NB4 (cell line): ENCODE measurements around the gene PLA2G6.

Experiments used
- MYC ChIP-seq: IDR thresholded peaks from 2 replicates; pipeline ENCODE4 v1.6.1; 2011; ENCODE audit warnings: low read depth, low read length
- POLR2A ChIP-seq: IDR thresholded peaks from 2 replicates; pipeline ENCODE4 v1.6.1; 2011; ENCODE audit warnings: mild to moderate bottlenecking; ENCODE audit not compliant: insufficient read length; ENCODE audit errors: extremely low read depth
- TF ChIP-seq, protein P1 (sequence below): IDR thresholded peaks from one replicate; pipeline ENCODE4 v1.5.1; 2012; ENCODE audit warnings: low read depth, low read length
- TF ChIP-seq, protein P2 (sequence below): IDR thresholded peaks from 2 replicates; pipeline ENCODE4 v1.6.1; 2011; ENCODE audit warnings: low read depth, low read length

- TF ChIP-seq, protein P1, sequence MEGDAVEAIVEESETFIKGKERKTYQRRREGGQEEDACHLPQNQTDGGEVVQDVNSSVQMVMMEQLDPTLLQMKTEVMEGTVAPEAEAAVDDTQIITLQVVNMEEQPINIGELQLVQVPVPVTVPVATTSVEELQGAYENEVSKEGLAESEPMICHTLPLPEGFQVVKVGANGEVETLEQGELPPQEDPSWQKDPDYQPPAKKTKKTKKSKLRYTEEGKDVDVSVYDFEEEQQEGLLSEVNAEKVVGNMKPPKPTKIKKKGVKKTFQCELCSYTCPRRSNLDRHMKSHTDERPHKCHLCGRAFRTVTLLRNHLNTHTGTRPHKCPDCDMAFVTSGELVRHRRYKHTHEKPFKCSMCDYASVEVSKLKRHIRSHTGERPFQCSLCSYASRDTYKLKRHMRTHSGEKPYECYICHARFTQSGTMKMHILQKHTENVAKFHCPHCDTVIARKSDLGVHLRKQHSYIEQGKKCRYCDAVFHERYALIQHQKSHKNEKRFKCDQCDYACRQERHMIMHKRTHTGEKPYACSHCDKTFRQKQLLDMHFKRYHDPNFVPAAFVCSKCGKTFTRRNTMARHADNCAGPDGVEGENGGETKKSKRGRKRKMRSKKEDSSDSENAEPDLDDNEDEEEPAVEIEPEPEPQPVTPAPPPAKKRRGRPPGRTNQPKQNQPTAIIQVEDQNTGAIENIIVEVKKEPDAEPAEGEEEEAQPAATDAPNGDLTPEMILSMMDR, result no peak
- TF ChIP-seq MYC (no peak), POLR2A (no peak)
- TF ChIP-seq, protein P2, sequence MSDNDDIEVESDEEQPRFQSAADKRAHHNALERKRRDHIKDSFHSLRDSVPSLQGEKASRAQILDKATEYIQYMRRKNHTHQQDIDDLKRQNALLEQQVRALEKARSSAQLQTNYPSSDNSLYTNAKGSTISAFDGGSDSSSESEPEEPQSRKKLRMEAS, result no peak
These were observed 11.9 kb upstream of the PLA2G6 start for GRCh38 chr22:38193580-38193979.
